ENCODE results near the gene STIMATE.

- TF ChIP-seq CTCF (conservative IDR thresholded peaks at IDR 0.05; ENCODE audit: low read length) (no peak), EZH2phosphoT487 (IDR thresholded peaks at IDR 0.05; ENCODE audit: borderline replicate concordance, low read depth, low read length) (no peak)
Observed at GRCh38 chr3:52874864-52875587, 22.3 kb downstream of the STIMATE start.

Data from OCI-LY7 (cell line).